Jurkat, Clone E6-1 (cell line): ENCODE measurements around the gene DTX3L. TPM values are rescaled to one million over a fixed set of nuclear protein-coding genes. Genes with fewer than 3 reads are reported as not detected.

Experiments used
- DNase-seq: peaks from one replicate; pipeline ENCODE4 v3.0.0-alpha.2; 2011; ENCODE audit warnings: low read depth, low spot score
- H3K4me3 ChIP-seq: 2 replicates; pipeline ENCODE4 v1.5.1; 2011; ENCODE audit warnings: mild to moderate bottlenecking, low read length, control low read depth, moderate library complexity
- polyA plus RNA-seq: library from polyadenylated mRNA; unstranded; fragments of >200 nt; gene quantifications from one replicate; pipeline ENCODE4 v1.2.1, GENCODE V29; 2012; ENCODE audit warnings: missing spikeins; ENCODE audit not compliant: insufficient read length, insufficient read depth

Gene DTX3L
- 7.8 TPM for polyA plus RNA-seq

- peak within 1 kb of the TSS; percentile 74 for H3K4me3 ChIP-seq
- DNase-seq: peak; percentile 58
These were observed at the start of gene DTX3L, which contains the start of gene PARP9 for GRCh38 chr3:122564155-122564912. DTX3L (plus strand) TSS chr3:122564338; CDS start chr3:122564427, 89 bp downstream. PARP9 (minus strand) TSS chr3:122564300; CDS start chr3:122559620, 4,680 bp downstream.

GRCh38 chr3:122515020-122515468 lies 49.1 kb upstream of the DTX3L start:
- DNase-seq: no peak
- peak overlapping the region; percentile 54 for H3K4me3 ChIP-seq

- DNase-seq: no peak
- no peak overlapping the region for H3K4me3 ChIP-seq
These were observed 48.3 kb upstream of the DTX3L start for GRCh38 chr3:122515870-122516269.

GRCh38 chr3:122516846-122517360 lies 47.2 kb upstream of the DTX3L start:
- H3K4me3 ChIP-seq: no peak overlapping the region
- DNase-seq: no peak

- no peak overlapping the region for H3K4me3 ChIP-seq
- DNase-seq: no peak
These were observed 44.4 kb upstream of the DTX3L start for GRCh38 chr3:122519693-122520092.

- no peak overlapping the region for H3K4me3 ChIP-seq
- DNase-seq: no peak
These were observed 43.3 kb upstream of the DTX3L start for GRCh38 chr3:122520861-122521260.

GRCh38 chr3:122523317-122523716 lies 40.8 kb upstream of the DTX3L start:
- no peak for DNase-seq
- H3K4me3 ChIP-seq: no peak overlapping the region

- H3K4me3 ChIP-seq: no peak overlapping the region
- no peak for DNase-seq
These were observed 34.0 kb upstream of the DTX3L start for GRCh38 chr3:122530164-122530563.

GRCh38 chr3:122533480-122533879 lies 30.7 kb upstream of the DTX3L start:
- no peak overlapping the region for H3K4me3 ChIP-seq
- DNase-seq: no peak

- no peak for DNase-seq
- H3K4me3 ChIP-seq: no peak overlapping the region
These were observed 30.2 kb upstream of the DTX3L start for GRCh38 chr3:122533931-122534334.

- no peak for DNase-seq
- no peak overlapping the region for H3K4me3 ChIP-seq
These were observed 28.0 kb upstream of the DTX3L start for GRCh38 chr3:122535964-122536631.

GRCh38 chr3:122536632-122537001 lies 27.5 kb upstream of the DTX3L start:
- no peak for DNase-seq
- no peak overlapping the region for H3K4me3 ChIP-seq

- DNase-seq: no peak
- no peak overlapping the region for H3K4me3 ChIP-seq
These were observed 25.1 kb upstream of the DTX3L start for GRCh38 chr3:122538956-122539490.

- DNase-seq: no peak
- no peak overlapping the region for H3K4me3 ChIP-seq
These were observed 18.0 kb upstream of the DTX3L start for GRCh38 chr3:122546151-122546550.

GRCh38 chr3:122548076-122548475 lies 16.1 kb upstream of the DTX3L start:
- DNase-seq: no peak
- H3K4me3 ChIP-seq: no peak overlapping the region

GRCh38 chr3:122548619-122549018 lies 15.5 kb upstream of the DTX3L start:
- DNase-seq: no peak
- H3K4me3 ChIP-seq: no peak overlapping the region

GRCh38 chr3:122553171-122553570 lies 11.0 kb upstream of the DTX3L start:
- no peak for DNase-seq
- H3K4me3 ChIP-seq: no peak overlapping the region

- DNase-seq: no peak
These were observed 8.7 kb upstream of the DTX3L start for GRCh38 chr3:122555275-122556071.

GRCh38 chr3:122557356-122557755 lies 6.8 kb upstream of the DTX3L start:
- H3K4me3 ChIP-seq: no peak overlapping the region
- no peak for DNase-seq

More at GRCh38 chr3:122555275-122556071, 8.7 kb upstream of the DTX3L start:
- no peak overlapping the region for H3K4me3 ChIP-seq
